Stimulated activated CD4-positive, alpha-beta T cell treated with anti-CD3 and anti-CD28 coated beads, Interleukin-2, amount 100 ng/mL, for 48 hours (primary cell): ENCODE measurements around the gene CBX4.

ENCODE experiments used
- DNase-seq, 2 donors: peaks; one replicate each; pipeline ENCODE4 v3.0.0-alpha.2; 2020

Gene CBX4

DNA sequence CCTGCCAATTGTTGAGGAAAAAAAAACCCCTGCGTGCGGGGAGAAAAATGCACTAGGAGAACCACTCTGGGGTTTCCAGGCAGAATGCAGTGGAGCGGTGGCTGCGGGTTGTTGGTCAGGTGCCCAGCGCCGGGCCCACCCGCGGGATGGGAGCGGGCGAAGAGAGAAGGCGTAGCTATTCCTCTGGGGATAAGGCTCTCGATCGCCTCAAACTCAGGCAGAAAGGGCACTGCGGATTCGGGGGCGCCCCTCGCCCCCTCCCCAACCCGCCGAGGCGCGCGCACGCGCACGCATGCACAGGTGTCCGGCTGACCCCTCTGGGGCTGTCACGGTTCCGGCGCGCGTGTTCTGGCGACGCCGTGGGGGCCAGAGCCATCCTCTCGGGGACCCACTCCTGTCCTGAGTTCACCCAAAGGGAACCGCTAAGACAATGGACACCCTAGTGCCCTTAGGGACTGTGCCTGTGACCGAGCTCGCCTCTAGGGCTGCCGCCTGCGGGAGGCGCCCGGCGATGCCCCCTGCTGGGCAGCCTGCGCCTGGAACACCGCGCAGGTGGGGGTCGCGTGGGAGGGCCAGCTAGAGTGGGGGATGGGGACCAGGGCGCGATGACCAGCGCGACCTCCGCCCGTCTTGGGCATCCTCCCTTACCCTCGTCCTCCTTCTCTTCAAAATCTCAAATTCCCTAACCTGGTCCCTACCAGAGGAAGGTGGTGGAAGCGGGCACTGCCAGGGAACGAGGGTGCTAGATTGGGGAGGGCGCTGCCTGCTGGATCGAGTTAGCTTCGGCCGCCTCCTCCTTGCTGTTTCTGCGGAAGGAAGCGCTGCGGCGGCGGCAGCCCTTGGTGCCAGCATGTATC, 28.0 kb downstream of the CBX4 start:
- no peak for DNase-seq

DNA sequence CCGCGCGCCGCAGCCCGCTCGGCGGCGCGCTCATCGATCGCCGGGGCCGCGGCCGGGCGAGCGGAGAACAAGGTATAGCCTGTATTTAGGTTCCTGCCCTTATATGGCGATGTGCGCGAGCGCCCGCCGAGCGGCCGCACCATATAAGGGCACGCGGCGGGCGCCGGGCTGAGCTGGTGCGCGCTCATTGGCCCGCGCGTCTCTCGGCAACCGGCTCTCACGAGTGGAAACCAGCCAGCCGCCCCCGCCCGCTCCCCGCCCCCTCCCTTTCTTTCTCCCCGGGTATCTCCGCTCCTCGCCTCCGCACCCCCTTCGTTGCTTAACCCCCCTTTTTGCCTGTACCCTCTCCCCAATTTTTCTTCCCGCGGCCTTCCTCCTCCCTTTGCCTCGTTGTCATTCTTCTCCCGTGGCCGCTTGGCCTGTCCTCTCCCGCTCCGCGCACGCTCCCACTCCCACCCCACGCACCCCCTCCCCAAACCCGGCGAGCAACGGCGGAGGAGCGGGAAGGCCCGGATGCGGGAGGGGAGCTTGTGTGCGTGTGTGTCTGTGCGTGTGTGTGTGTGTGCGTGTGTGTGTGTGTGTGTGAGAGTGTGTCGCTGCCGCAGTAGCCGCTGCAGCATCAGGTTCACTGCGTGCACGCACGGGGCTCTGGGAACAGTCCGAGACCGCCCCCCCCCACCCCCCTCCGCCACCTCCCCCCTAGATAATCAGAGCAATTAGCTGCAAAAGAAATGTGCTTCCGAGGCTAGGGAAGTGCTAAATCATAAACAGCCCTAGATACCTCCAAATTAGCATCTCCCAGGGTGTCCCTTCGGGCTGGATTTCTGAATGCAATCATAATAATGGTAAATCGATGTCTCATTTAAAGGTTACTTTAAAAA, 28.9 kb downstream of the CBX4 start:
- DNase-seq, result peak; percentile 62 to 72

DNA sequence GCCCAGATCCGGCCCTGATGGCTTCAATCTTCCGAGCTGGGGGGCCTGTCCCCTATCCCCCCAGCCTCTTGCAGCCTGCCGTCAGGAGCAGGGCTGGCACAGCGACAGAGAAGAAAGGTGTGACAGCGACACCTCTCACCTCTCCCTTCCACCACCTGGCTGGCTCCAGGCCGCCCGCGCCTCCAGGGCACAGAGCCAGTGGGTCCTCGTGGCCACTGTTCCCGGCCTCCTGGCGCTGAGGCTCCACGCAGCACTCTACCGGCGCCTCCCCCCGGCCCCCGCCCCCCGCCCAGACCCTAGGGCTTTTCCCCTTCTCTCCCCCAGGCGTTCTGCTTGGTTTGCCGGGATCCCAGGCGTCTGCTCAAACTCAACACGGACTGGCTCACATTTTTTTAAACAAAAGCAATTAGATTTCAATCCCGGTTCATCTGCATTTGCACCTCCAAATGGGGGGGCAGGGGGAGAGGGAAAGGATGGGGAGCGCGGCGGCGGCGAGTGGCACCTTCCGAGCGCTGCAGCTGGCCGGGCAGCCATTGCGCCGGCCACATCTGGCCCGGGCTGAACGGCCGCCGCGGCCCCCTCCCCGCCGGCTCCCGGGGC, 29.6 kb downstream of the CBX4 start:
- no peak for DNase-seq

DNA sequence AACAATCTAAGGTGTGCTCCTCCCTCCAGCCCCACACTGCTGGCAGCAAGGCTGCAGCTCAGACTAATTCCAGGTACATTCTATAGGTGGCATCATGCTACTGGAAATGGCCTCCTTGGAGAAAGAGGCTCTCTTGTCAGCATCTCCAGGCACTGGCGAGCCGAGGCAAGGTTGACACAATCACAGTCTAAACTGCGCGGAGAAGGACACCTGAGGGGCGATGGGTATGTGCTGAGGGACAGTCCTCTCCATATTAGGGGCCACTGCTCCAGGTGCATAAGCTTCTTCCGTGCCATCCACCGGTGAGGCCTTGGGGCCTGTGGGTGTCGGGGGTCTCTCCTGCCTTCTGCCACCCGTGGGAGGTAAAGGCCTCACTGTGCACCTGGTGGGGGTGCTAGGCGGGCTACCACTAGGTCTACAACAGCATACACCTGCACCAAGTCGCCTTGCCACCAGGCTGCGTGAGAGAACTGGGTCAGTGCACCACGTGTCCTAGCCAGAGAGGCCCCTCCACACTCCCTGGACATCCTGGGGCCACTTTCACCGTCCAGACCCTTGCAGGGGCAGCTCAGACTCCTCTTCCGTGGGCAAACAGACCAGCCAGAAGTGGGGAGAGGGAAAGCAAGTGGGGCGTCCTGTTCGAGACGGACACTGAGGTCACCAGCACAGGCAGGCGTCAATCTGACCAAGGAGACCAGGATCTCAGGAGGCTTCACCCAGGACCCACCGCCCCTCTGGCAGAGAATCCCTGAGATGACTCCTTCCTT, 30.3 kb downstream of the CBX4 start:
- DNase-seq, result no peak

DNA sequence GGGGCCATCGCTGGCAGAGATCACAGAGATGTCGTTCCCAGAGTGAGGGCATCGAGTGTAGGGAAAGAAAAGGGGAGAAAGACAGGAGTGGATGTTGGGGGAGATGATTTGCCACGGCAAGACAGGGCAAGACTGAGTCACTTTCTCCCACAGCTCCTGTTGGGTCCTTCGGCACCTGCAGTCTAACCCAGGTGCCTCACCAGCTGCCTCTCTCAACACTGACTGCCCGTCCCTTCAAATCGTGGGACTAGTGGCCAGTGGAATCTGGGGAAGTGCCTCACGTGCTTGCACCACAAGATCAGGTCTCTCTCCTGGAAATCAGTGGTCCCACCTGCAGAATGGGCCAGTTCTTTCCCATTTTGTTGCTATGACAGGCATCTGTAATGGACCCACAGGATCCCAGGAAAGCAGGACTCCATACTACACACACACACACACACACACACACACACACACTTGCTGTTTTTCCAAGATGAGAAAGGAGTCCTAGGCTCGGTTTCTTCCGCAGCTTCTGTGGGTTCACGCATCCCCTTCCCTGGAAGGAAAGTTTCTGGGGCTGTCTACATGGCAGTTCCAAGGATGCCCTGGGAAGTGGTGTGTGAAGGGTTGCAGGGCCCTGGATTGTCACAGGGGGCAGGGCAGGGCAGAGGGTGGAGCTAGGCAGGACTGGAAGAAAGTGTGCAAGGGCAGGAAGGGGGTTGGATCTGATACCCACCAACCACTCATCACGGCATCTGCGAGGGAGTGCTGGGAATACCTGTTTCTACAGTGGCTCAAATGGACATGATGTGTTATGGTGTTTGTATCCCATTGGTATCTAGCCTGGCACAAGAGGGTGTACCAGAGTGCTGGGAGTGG, 32.1 kb downstream of the CBX4 start:
- DNase-seq, result no peak

DNA sequence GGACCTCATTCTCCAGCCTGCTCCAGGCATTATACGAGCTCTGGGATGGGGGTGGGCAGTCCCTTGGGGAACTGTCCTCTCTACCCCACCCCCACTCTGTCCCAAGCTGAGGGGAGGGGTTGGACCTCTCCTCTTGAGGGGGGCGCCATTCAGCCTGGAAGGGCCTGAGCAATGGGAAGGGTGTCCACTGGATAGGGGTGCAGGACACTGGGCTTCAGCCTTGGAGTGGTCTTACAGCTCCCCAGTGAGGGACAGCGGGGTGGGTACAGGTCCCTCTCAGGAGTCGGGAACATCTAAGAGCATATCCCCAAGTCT, 32.8 kb downstream of the CBX4 start:
- no peak for DNase-seq

- no peak for DNase-seq
Observed at GRCh38 chr17:79804856-79805696, 34.2 kb downstream of the CBX4 start.

DNA sequence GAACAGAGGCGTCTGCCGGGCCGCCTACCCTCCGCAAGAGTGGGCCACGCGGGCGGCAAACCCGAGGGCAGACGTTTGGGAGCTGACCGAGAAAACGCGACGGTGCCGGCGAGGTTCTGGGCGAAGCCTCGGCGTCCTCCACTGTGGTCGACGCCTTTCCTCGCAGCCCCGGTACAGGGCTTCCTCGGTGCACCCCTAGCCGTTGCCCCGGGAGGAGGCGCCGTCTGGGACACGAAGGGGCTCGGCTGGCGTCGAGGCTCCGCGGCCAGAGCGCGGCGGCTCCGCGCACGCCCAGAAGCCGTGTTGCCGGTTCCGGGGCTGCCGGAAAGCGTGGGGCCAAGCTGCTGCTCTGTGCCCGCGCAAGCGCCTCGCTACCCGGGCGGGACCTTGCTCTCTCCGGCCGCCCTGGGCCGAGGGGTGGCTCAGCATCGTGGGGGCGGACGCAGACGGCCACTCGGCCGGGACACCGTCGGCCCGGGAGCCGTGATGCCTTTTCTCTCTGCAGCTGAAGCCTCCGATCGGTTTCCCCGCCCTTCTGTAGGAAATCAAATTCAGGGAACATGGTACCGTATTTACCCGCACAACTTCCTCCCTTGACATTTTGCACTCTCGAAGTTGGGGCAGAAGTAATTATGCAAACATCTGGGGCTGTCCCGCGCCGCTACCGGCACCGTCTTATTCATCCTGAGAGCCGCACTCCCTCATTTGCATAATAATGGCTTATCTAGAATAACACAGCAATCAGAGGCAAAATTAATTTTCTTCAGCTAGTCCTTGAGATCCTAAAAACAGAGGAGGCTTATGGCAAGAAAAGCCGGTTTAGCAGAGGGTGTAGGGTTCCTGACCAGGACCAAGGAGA, 35.0 kb downstream of the CBX4 start:
- DNase-seq, result peak; percentile 59 to 60

DNA sequence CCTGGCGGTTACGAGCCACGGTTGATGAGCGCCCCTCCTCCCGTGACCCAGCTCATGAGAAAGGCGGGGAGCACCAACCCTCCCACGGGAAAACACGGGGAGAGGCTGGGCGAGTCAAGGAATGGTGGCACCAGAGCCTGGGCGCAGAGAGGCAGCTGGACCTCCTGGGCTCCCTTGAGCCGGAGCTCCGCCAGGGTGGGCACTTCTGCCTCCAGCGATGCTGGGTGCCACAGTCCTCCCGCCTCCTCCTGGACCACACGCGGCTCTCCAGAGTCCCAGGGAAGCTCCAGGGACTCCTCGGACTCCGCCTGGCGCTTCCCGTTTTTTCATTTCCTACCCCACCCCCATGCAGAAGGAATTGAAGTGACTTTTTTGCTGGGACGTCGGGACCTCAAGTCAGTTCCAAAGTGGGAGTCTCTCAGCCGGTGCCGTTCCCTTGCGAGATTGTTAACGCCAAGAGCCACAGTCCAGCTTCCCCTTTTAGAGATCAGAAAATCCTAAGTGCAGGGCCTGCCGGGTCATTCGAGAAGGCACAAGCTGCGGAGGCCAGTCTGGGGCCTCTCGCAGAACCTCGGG, 35.7 kb downstream of the CBX4 start:
- DNase-seq, result no peak

DNA sequence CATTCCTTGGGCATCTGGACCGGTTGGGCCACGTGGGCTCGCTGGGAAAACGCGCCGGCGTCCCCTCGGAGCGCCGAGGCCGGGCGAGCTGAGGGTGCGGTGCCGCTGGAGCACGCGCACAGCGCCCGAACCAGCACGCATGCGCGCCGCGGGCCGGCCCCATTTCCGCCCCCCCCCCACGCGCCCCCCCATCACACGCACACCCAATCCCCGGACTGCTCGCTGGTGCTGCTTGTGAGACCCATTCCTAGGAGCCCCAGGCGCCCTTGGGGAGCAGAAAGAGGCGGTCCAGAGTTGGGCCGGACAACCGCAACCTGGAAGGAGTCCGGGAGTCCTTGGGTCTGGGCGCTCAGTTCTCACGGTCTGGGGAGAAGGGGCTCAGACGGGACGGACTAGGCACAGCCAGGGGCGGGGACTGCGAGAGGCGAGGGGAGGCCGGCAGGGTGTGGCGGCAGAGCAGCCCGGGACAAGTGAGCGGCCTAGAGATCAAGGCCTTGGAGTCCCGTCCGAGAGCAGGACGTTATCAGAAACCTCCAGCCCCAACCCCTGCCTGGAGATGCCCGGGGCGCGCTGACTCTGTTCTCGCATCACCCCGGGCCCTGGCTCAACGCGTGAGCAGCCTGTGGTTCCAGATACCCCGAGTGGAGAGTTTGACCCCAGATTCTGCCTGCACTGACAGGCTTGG, 36.4 kb downstream of the CBX4 start:
- DNase-seq, result no peak

DNA sequence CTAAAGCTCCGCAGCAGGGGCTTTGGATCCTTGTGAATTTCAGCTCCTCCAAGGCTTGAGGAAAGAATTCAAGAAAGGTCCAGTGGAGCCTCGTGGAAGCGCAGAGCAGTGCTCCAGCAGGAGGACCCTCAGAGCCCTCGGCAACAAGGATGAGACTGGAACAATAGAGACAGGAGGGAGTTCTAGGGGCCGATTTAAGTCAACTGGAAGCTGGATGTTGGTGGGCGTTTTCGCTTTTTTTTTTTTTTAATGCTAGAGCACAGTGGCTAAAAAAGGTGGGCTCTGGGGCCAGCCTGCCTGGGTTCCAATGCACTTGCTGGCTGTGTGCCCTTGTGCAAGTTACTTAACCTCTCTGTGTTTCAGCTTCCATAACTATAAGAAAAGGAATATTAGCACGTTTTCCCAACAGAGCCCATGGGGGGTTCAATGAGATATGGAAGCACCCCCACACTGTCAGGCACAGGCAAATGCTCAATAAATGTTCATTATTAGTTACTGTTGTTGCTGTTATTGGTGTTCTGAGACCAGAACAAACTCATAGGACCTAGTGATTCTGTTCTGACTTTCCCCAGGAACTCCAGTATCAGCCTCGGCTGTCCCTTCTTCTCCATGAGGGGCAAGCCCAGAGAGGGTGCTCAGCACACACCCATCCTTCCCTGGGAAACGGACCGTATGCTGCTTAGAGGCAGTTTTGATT, 37.1 kb downstream of the CBX4 start:
- DNase-seq, result no peak

DNA sequence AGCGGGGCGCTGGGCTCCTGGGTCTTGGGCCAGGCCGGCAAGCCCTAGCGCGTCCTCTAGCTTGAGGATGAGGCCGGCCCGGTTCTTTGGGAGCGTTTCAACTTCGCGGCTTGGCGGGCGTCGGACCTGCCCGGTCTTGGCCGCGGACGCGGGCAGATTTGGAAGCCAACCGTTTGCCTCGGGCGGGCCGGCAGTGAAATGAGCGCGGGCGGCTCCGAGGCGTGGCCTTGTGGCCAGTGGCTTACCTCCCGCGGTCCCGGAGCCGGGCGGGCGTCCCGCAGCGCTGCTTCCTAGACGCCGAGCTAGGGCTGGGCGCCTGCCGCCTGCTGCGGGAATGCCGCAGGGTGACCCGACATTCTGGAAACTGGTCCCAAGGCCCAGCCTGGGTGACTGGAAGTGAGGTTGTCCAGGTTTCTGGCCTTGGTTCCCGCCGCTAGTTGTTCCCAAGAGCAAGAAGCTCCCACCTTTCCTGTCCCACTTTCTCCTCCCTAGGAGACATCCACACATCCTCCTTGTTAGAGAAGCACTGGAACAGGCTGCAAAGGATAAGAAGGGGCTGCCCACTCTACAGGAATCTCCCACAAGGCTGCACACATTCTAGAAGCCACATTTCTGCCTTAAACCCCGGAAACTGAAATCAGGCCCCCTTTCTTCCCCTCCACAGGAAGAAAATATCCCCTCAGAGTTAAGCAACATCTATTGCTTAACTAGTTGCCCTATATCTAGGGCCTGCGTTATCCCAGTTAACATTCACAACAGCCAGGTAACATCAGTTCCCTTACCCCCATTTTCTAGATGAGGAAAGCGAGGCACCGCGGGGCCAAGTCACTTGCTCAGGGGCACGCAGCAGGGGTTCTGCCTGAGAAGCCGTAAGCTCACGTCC, 37.8 kb downstream of the CBX4 start:
- DNase-seq, result no peak

GRCh38 chr17:79800325-79801155, 38.7 kb downstream of the CBX4 start:
- peak in 1 of 2 donors; percentile 51 for DNase-seq

DNA sequence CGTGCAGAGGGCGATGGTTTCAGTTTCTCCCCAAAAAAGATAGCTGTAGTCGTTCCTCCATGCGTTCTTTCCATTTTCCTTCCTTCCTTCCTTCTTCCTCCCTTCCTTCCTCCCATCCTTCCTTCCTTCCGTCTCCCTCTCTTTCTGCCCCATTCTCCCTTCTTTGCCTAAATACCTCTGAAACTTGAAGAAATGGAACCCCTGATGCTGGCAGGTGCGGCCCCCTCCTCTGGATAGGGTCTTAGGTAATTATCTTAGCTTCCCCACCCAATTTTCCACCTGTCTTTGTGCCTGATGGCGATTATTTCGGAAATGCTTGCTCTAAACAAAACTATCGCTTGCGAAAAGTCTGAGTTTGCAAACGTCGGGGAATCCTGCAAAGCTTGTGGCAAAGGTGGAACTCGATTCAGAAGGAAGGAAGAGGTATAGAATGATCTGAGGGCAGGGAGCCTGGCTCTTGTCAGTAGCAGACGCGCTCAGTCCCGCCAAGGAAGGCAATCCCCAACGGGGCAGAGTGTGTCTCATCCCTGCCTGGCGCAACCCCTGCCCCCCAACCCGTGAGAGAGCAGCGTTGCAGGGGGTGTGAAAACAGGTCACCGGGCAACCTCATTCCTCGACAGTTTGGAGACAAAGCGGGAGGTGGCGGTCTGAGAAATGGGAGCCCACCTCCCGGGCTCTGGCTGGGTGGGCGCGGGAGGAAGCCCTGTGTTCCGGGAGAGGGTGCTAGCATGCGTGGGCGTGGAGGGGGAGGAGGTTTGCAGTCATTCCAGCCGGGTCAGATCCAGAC, 39.5 kb downstream of the CBX4 start:
- no peak for DNase-seq

DNA sequence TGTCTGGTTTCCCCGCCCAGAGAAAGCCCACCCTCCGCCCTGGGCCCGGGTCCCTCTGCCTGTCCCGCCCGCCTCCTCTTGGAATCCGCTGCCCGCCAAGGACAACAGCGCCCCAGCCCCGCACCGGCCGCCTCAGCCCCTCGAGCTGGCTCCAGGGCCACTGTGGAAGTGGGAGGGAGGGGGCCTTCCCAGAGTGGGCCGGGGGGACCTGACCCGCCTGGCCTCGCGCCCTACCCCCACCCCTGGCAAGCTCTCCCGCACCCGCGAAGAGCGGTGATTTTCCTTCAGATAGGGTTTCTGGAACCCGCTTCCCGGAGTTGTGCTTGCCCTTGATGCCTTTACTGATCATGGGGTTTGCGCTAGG, 40.1 kb downstream of the CBX4 start:
- no peak for DNase-seq
